OCI-LY7 (cell line): Measurements from ENCODE around the gene CSTPP1. TPM values are rescaled to one million over a fixed set of nuclear protein-coding genes. Genes with fewer than 3 reads are reported as not detected.

Experiments used
- BruUV-seq: library from RNA; stranded (reverse); fragments of 400-500 nt; replicated peaks from 2 replicates; lab custom pipeline; 2021; lab: Mats Ljungman, UMichigan
- CTCF ChIA-PET: fragments of 300-600 bp; sonication (Branson Sonifier 250); formaldehyde crosslinking; loops from one replicate; lab custom pipeline; 2022; ENCODE audit warnings: antibody characterized with exemption; ENCODE audit not compliant: unreplicated experiment; lab: Charles Lee
- POLR2A ChIA-PET: fragments of 300-600 bp; sonication (Branson Sonifier 250); formaldehyde crosslinking; loops from one replicate; lab custom pipeline; 2022; ENCODE audit warnings: antibody characterized with exemption; lab: Charles Lee
- DNase-seq: peaks from one replicate; pipeline ENCODE4 v3.0.0-alpha.2; 2015; ENCODE audit warnings: low spot score
- H2AFZ ChIP-seq: fragments of 200-600 bp; sonication (generic), shearing (Covaris generic); 2 replicates; pipeline ENCODE4 v1.6.1; 2014; ENCODE audit warnings: mild to moderate bottlenecking, antibody characterized with exemption, low read length, moderate library complexity
- H3K27ac ChIP-seq: fragments of 200-600 bp; sonication (generic); 2 replicates; pipeline ENCODE4 v1.5.1; 2014; ENCODE audit warnings: mixed run types, low read depth, mild to moderate bottlenecking, moderate library complexity, low read length, inconsistent platforms; ENCODE audit not compliant: poor library complexity, severe bottlenecking
- H3K36me3 ChIP-seq: fragments of 200-600 bp; sonication (generic); 2 replicates; pipeline ENCODE4 v1.6.1; 2014; ENCODE audit warnings: mild to moderate bottlenecking, antibody characterized with exemption, low read length, moderate library complexity, mixed read lengths; ENCODE audit not compliant: insufficient read depth
- H3K4me1 ChIP-seq: fragments of 200-600 bp; sonication (generic); 2 replicates; pipeline ENCODE4 v1.5.1; 2014; ENCODE audit warnings: mild to moderate bottlenecking, low read length; ENCODE audit not compliant: insufficient read depth, poor library complexity, severe bottlenecking
- H3K4me2 ChIP-seq: fragments of 200-600 bp; sonication (generic); 2 replicates; pipeline ENCODE4 v1.6.1; 2014; ENCODE audit warnings: mild to moderate bottlenecking, low read length
- H3K4me3 ChIP-seq: fragments of 200-600 bp; sonication (generic); 2 replicates; pipeline ENCODE4 v1.5.1; 2014; ENCODE audit warnings: mild to moderate bottlenecking, low read depth, low read length; ENCODE audit not compliant: poor library complexity, severe bottlenecking
- H3K79me2 ChIP-seq: fragments of 200-600 bp; sonication (generic); 2 replicates; pipeline ENCODE4 v1.6.1; 2016; ENCODE audit warnings: low read depth, mild to moderate bottlenecking, low read length, moderate library complexity, mixed read lengths; ENCODE audit not compliant: insufficient read depth
- H3K9me2 ChIP-seq: fragments of 200-600 bp; sonication (generic); 2 replicates; pipeline ENCODE4 v1.6.1; 2016; ENCODE audit warnings: mild to moderate bottlenecking, low read length, mixed read lengths; ENCODE audit not compliant: insufficient read depth
- H3K9me3 ChIP-seq: fragments of 200-600 bp; sonication (generic); 2 replicates; pipeline ENCODE4 v1.6.1; 2014; ENCODE audit warnings: mild to moderate bottlenecking, mixed run types, low read length, mixed read lengths
- H4K20me1 ChIP-seq: fragments of 200-600 bp; sonication (generic); 2 replicates; pipeline ENCODE4 v1.6.1; 2014; ENCODE audit warnings: mild to moderate bottlenecking, antibody characterized with exemption, low read length, moderate library complexity, mixed read lengths; ENCODE audit not compliant: insufficient read depth
- CTCF ChIP-seq: fragments of 200-600 bp; sonication (generic); conservative IDR thresholded peaks from 2 replicates; pipeline ENCODE4 v1.5.1; 2014; ENCODE audit warnings: mild to moderate bottlenecking, antibody characterized with exemption, low read length, moderate library complexity, mixed read lengths
- EZH2phosphoT487 ChIP-seq: fragments of 200-600 bp; sonication (generic); IDR thresholded peaks from 2 replicates; pipeline ENCODE4 v1.6.1; 2018; ENCODE audit warnings: low read depth, borderline replicate concordance, mild to moderate bottlenecking, mixed run types, antibody characterized with exemption, low read length, moderate library complexity, mixed read lengths
- intact Hi-C: fragments of 100-400 bp; cut with micrococcal nuclease; formaldehyde crosslinking; loops from one replicate; pipeline ENCODE4 v1.10.0; 2022; ENCODE audit not compliant: unreplicated experiment
- total RNA-seq, 2 experiments: library from RNA; depleted of rRNA in 1 of 2; stranded (reverse); fragments of >200 nt in 1 of 2; shearing (Covaris generic) in 1 of 2; gene quantifications; 2 replicates each; pipeline ENCODE4 v1.2.3, GENCODE V29; 2014 to 2022

The CSTPP1 gene
- total RNA-seq, 2 experiments from 2014 or later: 39.6 to 43.1 TPM

- Histone ChIP-seq H2AFZ (no peak overlapping the region), H3K9me2 (no peaks in the 10 kb centered on the region), H3K79me2 (no peaks in the 10 kb centered on the region), H3K36me3 (peaks cover 74% of the 10 kb centered on the region), H3K9me3 (no peaks in the 10 kb centered on the region), H3K4me2 (no peak overlapping the region), H4K20me1 (no peaks in the 10 kb centered on the region), H3K27ac (no peak overlapping the region), H3K4me1 (no peaks in the 10 kb centered on the region), H3K4me3 (no peak overlapping the region)
- BruUV-seq: TSS peak; percentile 54
- peak; percentile 63 for DNase-seq
- CTCF ChIA-PET: no interaction called here
- intact Hi-C loops: no loop called here
- POLR2A ChIA-PET: no interaction called here
- TF ChIP-seq CTCF: peak; percentile 69
- TF ChIP-seq EZH2phosphoT487: no peak
Measured at GRCh38 chr11:46896719-46897406, 39.7 kb upstream of the CSTPP1 start.

- DNase-seq: no peak
- H3K9me3 ChIP-seq: no peaks in the 10 kb centered on the region
- H3K36me3 ChIP-seq: peaks cover 60% of the 10 kb centered on the region
- no peak overlapping the region for H2AFZ ChIP-seq
- no TSS peak for BruUV-seq
- no peaks in the 10 kb centered on the region for H3K79me2 ChIP-seq
- TF ChIP-seq CTCF (no peak), EZH2phosphoT487 (no peak)
- no peaks in the 10 kb centered on the region for H4K20me1 ChIP-seq
- intact Hi-C loops: no loop called here
- POLR2A ChIA-PET: no interaction called here
- no peak overlapping the region for H3K27ac ChIP-seq
- CTCF ChIA-PET: no interaction called here
- peaks cover 8% of the 10 kb centered on the region for H3K4me1 ChIP-seq
- H3K4me2 ChIP-seq: no peak overlapping the region
- H3K4me3 ChIP-seq: no peak overlapping the region
- no peaks in the 10 kb centered on the region for H3K9me2 ChIP-seq
Measured at GRCh38 chr11:46898396-46899095, 38.0 kb upstream of the CSTPP1 start.
